H54 (cell line): ENCODE results near the gene BRD3OS.

ENCODE experiments used
- DNase-seq: peaks from one replicate; pipeline ENCODE4 v3.0.0; 2011; ENCODE audit warnings: low spot score, mixed read lengths; ENCODE audit not compliant: insufficient read length
- FAIRE-seq: peaks from 3 replicates; lab custom pipeline; 2011; peaks lifted over from hg19 to GRCh38; lab: Jason Lieb, UNC
- POLR2A ChIP-seq: IDR thresholded peaks from 2 replicates; pipeline ENCODE4 v1.6.1; 2011; ENCODE audit warnings: low read depth, mild to moderate bottlenecking, low read length

Gene BRD3OS

DNA sequence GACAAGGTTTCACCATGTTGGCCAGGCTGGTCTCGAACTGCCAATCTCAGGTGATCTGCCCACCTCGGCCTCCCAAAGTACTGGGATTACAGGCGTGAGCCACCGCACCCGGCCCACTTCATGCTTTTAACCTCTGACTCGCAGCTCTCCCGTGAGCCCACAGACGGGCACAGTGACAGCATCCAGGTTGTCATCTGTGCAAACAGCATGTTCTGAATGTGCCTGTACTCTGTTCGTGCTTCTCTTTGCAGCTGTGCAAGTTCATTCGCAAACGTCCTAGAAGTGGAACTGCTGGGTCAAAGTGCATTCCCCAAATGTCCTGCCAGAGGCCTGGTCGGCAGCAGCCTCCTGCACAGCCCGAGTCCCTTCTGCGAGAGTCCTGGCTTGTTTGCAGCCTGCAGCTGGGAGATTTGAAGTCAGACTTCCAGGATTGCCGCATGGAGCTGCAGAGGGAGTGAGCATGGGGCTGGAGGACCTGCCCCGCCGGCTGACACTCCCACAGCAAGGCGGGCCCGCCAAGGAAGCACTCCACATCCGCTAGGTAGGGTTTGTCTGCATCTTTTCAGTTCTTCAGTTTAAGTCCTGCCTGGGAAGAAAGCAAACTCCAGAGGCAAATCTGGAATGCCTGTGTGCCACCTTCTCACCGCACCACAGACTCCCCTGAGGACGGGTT lies 3.4 kb downstream of the BRD3OS start:
- TF ChIP-seq POLR2A: no peak
- no peak for DNase-seq
- FAIRE-seq: no peak

DNA sequence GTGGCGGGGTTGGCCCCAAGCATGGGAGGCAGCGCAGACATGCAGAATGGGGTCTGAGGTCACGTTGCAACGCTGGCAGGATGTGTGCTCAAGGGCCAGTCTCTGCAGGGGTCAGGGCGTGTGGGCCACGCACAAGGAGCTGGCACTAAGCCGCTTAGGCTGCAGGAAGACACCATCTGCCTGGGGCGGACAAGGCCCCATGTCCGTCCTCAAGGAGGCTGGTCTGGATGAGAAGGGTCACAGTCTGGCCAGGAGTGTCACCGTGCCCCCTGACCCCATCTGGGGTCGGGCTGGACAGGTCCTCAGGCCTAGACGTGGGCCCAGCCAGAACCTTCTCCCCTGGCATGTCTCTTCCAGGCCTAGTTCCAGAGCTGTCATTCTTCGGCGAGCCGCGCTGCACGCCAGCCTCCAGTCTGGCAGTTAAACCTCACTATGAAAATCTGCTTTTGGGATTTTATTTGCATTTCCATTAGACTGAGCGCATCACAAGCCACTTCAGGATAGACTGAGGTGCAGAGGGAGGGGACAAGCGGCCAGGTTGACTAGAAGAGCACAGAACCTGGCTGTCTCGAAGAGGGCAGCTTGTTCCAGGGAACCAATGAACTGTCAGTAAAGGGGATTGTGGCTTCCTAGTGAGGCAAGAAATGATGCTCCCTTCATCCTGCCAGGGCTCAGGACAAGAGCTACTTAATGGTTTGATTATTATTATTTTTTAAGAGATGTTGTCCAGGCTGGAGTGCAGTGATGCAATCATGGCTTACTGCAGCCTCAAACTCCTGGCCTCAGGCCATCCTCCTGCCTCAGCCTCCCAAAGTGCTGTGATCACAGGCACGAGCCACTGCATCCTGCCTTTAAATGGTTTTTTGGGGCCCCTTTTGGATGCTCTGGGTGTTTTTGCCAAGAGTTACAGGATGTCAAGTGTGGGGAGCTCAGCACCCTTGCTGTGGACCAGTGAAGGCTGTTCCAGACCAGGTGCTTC lies 4.3 kb downstream of the BRD3OS start:
- FAIRE-seq (no peak), DNase-seq (no peak)
- no peak for TF ChIP-seq POLR2A

DNA sequence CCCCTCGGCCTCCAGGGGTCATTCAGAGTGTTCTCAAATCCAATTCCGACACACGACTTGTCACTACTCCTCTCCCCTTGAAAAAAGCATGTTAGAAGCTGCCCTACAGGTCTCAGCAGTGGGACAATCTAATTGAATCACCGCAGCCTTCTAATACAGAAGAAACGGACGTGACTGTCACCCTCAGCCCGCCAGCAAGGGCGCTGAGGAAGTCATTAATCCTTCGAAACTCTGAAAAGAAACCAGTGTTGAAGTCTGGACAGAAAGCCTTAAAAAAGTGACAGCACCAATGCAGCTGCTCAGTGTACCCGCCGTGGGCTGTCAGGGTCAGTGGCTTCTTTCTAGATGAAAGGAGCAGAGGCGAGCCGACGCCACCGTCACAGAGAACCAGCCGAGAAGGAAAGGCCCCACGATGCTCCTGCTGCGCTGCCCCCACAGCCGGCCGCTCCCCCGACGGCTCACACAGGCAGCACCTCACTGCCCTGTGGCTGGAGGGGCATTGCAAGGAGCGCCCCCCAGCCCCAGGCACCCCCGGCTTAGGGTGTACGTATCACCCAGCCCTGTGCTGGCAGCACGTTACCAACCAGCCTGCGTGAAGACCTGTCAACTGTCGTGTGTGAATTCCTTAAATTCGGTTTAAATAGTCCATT lies 5.7 kb downstream of the BRD3OS start:
- DNase-seq (no peak), FAIRE-seq (no peak)
- TF ChIP-seq POLR2A: no peak

DNA sequence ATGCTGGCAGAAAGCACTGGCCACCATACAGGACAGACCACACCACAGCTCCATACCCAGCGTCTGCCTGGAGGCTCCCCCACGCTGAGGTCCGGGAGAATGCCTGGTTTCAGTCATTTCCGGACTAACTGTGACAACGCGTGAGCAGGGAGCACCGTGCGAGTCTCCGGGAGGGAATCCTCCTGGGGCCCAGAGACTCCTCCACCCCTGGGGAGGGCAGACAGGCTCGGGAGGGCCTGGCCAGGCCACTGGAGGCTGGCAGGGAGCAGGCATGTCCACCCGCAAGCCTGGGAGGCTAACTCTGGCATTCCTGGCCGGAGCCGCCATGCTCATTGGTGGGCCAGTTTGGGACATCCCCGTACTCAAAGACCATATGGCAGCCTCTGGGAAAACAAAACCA lies 6.5 kb downstream of the BRD3OS start:
- FAIRE-seq (no peak), DNase-seq (no peak)
- no peak for TF ChIP-seq POLR2A

DNA sequence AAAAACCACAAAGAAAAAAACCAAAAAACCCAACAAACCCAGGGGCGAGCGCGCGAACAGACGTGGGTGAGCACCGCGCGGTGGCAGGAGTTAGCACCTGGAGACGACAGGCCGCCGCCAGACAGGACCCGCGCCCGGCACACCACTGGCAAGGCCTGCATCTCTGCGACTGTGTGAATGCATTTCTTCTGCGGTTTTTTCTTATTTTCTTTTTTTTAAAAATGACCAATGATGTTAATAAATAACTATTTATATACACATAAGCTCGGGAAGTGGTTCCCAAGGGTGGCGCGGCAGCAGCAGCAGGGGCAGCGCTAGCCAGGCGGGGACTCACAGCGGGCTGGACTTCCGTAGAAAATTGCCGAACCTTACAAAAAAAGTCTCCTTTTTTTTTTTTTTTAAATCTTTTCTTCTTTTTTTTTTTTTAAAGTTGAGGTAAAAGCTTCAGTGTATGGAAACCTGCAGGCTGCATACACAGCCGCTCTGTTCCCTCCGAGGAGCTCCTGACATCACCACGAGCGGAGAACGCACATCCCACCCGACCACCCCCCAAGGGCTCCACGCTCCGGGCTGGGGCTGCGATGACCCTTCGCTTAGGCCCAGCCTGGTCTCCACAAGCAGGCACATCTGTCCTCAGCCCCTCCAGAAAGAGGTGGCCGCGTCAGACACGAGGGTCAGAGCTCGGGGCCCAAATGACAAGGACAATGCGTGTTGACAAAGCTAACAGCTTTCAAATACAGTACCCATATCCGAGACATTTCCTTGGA lies 7.4 kb downstream of the BRD3OS start:
- DNase-seq (no peak), FAIRE-seq (no peak)
- TF ChIP-seq POLR2A: no peak

DNA sequence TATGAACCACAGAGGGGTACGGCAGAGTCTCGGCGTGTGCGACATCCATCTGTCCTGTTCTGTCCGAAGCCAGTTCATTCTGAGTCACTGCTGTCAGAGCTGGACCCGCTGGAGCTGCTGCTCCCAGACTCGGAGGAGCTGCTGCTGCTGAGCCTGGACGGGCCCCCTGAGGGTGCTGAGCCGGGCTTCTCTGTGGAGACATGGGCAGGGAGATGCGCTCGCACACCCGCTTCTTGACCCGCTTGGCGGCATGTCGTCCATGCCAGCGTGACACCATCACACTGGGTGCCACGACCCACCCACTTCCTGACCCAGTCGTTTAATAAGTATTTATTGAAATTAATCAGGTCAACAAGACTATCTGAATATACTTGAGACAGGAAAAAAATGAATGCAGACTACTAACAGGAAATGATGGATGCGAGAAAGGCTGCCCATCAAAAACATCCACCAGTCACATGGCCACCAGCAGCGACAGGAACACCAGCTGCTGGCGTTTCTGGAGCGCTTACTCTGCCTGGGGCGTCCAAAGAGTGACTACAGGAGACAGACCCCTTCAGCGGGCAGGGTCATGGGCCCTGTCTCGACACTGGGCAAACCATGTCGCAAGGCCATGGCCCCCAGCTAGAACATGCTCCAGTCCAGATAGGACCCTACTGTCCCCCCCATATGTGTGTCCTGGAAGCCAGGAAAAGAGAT lies 8.4 kb downstream of the BRD3OS start:
- no peak for TF ChIP-seq POLR2A
- FAIRE-seq: no peak
- no peak for DNase-seq

DNA sequence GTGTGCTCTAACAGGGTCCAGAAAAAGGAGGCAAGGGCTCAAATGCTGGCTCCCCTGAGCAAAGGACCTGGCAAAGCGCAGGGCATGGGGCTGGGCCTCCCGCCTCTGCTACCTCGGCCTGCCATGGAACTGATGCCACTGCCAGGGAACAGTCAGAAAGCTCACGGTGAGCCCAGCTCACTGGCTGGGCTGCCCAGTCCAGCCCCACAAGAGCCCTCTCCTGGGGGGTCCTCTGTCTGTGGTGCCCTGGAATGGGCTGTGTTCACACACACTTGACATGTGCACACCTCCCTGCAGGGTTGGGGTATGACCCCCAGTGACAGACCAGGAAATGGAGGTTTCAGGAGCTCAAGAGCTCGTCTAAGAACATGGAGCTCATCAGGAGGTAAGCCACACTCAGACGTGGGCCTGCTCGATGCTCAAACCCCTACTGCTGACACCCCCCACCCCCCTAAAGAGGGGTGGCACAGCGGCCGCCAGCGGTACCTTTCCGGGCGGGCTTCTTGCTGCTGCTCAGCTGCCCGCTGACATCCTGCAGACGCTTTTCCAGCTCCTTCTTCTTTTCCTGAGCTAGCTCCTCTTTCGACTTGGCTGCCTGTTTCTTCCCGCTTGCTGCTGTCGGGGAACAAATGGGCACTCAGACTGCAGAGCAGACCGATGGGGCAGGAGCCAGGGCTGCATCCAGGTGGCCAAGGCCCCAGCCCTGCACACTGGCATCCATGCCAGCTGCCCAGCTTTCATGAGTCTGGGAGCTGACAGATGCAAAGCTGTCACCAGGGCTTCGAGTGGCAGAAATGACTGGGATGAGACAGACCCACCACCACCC lies 9.1 kb downstream of the BRD3OS start:
- DNase-seq (no peak), FAIRE-seq (no peak)
- no peak for TF ChIP-seq POLR2A

DNA sequence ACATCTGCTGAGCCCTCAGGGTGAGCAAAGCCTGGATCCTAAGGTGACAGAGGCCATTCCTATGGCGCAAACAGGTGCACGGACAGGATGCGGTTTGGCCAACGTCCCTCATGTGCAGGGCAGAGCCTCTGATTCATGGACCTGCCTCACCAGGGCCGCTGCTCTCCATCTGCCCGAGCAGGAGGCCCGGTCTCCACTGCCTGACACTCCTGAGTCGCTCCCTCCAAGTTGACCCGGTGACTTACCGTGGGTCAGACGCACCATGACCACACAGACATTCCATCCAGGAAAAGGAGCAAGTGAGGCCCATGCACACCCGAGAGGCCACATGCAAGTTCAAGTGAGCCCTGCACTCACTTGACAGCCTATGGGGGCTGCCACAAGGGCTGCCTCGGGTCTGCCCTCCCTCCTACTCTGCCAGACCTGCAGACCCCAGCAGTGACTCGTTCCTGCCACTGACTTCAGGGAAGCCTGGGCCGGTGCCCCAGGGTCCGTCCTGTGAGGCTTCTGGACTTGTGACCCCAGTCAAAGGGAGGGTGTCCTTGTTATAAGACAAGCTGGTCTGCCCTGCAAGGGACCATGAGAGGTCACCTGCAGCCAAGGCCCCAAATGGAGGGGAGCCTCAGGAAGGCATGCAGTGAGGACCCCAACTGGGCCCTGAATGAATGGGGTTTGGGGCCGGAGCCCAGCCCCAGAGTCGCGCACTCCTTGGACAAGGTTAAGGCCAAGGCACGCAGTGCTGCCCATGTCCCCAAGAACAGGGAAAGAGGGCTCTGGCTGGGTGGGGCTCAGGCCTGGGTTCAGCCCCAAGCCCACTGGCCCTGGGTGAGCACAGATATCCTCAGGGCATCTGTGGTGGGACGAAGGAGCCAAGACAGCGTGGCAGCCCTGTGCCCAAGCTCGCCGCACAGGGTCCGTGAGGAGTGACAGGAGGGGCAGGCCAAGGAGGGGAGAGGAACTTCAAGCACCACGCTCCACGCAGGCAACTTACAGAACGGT lies 10.1 kb downstream of the BRD3OS start:
- TF ChIP-seq POLR2A: no peak
- FAIRE-seq: no peak
- DNase-seq: no peak

DNA sequence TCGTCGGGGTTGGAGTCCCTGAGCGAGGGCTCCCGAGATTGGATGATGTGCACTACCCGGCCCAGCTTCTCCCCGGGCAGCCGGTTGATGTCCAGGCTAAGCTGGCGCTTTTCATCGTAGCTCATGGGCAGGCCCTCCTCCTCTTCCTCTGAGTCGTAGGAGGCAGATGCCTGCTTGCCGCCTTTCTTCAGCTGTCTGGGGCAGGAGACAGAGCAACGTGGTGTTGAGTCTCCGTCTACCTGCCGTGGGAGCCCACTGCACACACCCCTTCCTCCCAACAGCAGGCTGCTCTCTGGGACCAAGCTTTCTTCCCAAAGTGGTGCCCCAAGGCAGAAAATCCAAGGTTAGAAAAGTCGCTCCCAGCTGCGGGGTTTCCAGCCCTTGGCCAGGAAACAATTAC lies 10.8 kb downstream of the BRD3OS start:
- no peak for TF ChIP-seq POLR2A
- FAIRE-seq: no peak
- no peak for DNase-seq

DNA sequence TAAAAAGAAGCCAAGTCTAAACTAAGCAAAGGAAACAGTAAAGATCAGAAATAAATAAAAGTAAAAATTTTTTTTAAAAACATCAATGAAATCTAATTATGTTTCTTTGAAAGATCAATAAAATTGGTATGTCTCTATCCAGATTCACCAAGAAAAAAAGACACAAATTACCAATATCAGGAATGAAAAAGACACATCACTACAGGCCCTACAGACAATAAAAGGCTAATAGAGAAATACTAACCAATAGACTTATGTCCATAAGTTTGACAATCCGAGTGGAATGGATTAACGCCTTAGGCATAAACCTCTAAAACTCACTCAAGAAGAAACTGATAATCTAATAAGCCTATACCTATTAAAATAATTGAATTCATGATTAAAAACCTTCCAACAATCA lies 12.4 kb downstream of the BRD3OS start:
- FAIRE-seq: no peak
- no peak for DNase-seq
- TF ChIP-seq POLR2A: no peak
